ENCODE measurements around the gene SPIRE2.
"Not testable (repeated sequence)": the region's sequence is repeated elsewhere in the genome, so short reads cannot be mapped to it uniquely, and the experiment has no call there.

SPIRE2 gene

GRCh38 chr16:89900885-89901284, 72.6 kb downstream of the SPIRE2 start:
- DNase-seq: no peak

GRCh38 chr16:89902980-89903379, 74.7 kb downstream of the SPIRE2 start:
- no peak for DNase-seq

- no peak for DNase-seq
Measured at GRCh38 chr16:89903908-89904515, 75.7 kb downstream of the SPIRE2 start.

- DNase-seq: no peak
Measured at GRCh38 chr16:89904606-89905510, 76.6 kb downstream of the SPIRE2 start.

- DNase-seq: no peak
Measured at GRCh38 chr16:89905511-89906139, 77.3 kb downstream of the SPIRE2 start.

GRCh38 chr16:89906140-89907025, 78.1 kb downstream of the SPIRE2 start:
- no peak for DNase-seq

GRCh38 chr16:89907055-89907814, 79.0 kb downstream of the SPIRE2 start:
- no peak for DNase-seq

- no peak for DNase-seq
Measured at GRCh38 chr16:89908236-89908635, 80.0 kb downstream of the SPIRE2 start.

GRCh38 chr16:89909777-89910716, 81.8 kb downstream of the SPIRE2 start:
- DNase-seq: peak; percentile 66

- DNase-seq: no peak
Measured at GRCh38 chr16:89910717-89911354, 82.6 kb downstream of the SPIRE2 start.

- DNase-seq: no peak
Measured at GRCh38 chr16:89911375-89911774, 83.1 kb downstream of the SPIRE2 start.

GRCh38 chr16:89912143-89912542, 83.9 kb downstream of the SPIRE2 start:
- no peak for DNase-seq

- DNase-seq: no peak
Measured at GRCh38 chr16:89912627-89913026, 84.4 kb downstream of the SPIRE2 start.

- no peak for DNase-seq
Measured at GRCh38 chr16:89913408-89914387, 85.4 kb downstream of the SPIRE2 start.

GRCh38 chr16:89914642-89915285, 86.5 kb downstream of the SPIRE2 start:
- DNase-seq: not testable (repeated sequence)

- no peak for DNase-seq
Measured at GRCh38 chr16:89915303-89916232, 87.3 kb downstream of the SPIRE2 start.

GRCh38 chr16:89917773-89918452, 89.6 kb downstream of the SPIRE2 start:
- DNase-seq: peak; percentile 74
